KMS-11 (cell line): ENCODE measurements around the gene EML4.
A peak's percentile ranks its signal among the peaks of the same experiment; 100 is the strongest.

Experiments
- H2AFZ ChIP-seq: fragments of 200-600 bp; sonication (generic); 2 replicates; pipeline ENCODE4 v1.6.1; 2016; ENCODE audit warnings: antibody characterized with exemption, mixed run types, low read depth
- H3K27ac ChIP-seq: fragments of 200-600 bp; sonication (generic); 2 replicates; pipeline ENCODE4 v1.6.1; 2016; ENCODE audit warnings: mild to moderate bottlenecking, mixed run types
- H3K27me3 ChIP-seq: fragments of 200-600 bp; sonication (generic); 2 replicates; pipeline ENCODE4 v1.6.1; 2017; ENCODE audit warnings: mild to moderate bottlenecking, low read depth, mixed run types, moderate library complexity; ENCODE audit not compliant: insufficient read depth
- H3K36me3 ChIP-seq: fragments of 200-600 bp; sonication (generic); 2 replicates; pipeline ENCODE4 v1.6.1; 2017; ENCODE audit warnings: mild to moderate bottlenecking, mixed run types; ENCODE audit not compliant: insufficient read depth
- H3K4me1 ChIP-seq: fragments of 200-600 bp; sonication (generic); 2 replicates; pipeline ENCODE4 v1.6.1; 2016; ENCODE audit warnings: mild to moderate bottlenecking, low read depth, mixed run types; ENCODE audit not compliant: poor library complexity, severe bottlenecking
- H3K4me2 ChIP-seq: fragments of 200-600 bp; sonication (generic); 2 replicates; pipeline ENCODE4 v1.7.0; 2016; ENCODE audit warnings: mild to moderate bottlenecking, mixed run types
- H3K4me3 ChIP-seq: fragments of 200-600 bp; sonication (generic); IDR thresholded peaks from 2 replicates; pipeline ENCODE4 v1.6.1; 2017; ENCODE audit warnings: low read depth, low read length, mixed read lengths; ENCODE audit not compliant: insufficient read depth
- H3K79me2 ChIP-seq: fragments of 200-600 bp; sonication (generic); 2 replicates; pipeline ENCODE4 v1.6.1; 2016; ENCODE audit warnings: low read depth, mixed run types; ENCODE audit not compliant: insufficient read depth
- H3K9ac ChIP-seq: fragments of 200-600 bp; sonication (generic); 2 replicates; pipeline ENCODE4 v1.6.1; 2016; ENCODE audit warnings: mild to moderate bottlenecking, mixed run types
- H4K20me1 ChIP-seq: fragments of 200-600 bp; sonication (generic); 2 replicates; pipeline ENCODE4 v1.6.1; 2016; ENCODE audit warnings: mild to moderate bottlenecking, mixed run types; ENCODE audit not compliant: insufficient read depth
- TF ChIP-seq, protein P1 (sequence below): fragments of 200-600 bp; sonication (generic); conservative IDR thresholded peaks from 2 replicates; pipeline ENCODE4 v1.6.1; 2017; ENCODE audit warnings: low read depth, mild to moderate bottlenecking, antibody characterized with exemption, low read length, moderate library complexity, mixed read lengths

The EML4 gene

DNA sequence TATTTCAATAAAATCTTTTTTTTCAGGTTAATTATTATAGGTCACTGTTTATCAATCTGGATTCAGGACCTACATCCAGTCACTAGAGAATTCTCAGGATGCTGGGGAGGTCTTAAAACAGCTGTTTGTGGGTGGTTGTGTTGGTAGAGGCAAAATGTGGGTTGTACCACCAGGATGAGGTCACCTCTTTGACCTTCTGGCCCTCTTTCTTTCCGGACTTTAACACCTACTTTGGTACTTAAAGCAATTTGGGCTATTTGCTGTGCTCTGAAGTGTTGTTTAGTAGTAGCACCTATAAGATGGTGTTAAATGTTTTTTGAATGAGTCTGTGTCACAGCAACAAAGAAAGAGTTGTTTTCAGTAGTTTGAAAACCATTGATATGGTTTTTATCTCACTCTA lies 14.6 kb downstream of the EML4 start:
- Histone ChIP-seq H3K4me3 (no peak overlapping the region), H3K27me3 (no peaks in the 10 kb centered on the region), H2AFZ (no peak overlapping the region), H3K27ac (no peak overlapping the region), H3K4me2 (peak overlapping the region; percentile 18; the same call in 1 of the 2 replicates), H3K79me2 (peaks cover 90% of the 10 kb centered on the region), H3K4me1 (peaks cover 76% of the 10 kb centered on the region), H4K20me1 (0 out of 2 replicates have a peak, but pooled peaks cover 4% of the 10 kb centered on the region), H3K36me3 (no peaks in the 10 kb centered on the region), H3K9ac (no peak overlapping the region)
- TF ChIP-seq, protein P1, sequence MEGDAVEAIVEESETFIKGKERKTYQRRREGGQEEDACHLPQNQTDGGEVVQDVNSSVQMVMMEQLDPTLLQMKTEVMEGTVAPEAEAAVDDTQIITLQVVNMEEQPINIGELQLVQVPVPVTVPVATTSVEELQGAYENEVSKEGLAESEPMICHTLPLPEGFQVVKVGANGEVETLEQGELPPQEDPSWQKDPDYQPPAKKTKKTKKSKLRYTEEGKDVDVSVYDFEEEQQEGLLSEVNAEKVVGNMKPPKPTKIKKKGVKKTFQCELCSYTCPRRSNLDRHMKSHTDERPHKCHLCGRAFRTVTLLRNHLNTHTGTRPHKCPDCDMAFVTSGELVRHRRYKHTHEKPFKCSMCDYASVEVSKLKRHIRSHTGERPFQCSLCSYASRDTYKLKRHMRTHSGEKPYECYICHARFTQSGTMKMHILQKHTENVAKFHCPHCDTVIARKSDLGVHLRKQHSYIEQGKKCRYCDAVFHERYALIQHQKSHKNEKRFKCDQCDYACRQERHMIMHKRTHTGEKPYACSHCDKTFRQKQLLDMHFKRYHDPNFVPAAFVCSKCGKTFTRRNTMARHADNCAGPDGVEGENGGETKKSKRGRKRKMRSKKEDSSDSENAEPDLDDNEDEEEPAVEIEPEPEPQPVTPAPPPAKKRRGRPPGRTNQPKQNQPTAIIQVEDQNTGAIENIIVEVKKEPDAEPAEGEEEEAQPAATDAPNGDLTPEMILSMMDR, result no peak

DNA sequence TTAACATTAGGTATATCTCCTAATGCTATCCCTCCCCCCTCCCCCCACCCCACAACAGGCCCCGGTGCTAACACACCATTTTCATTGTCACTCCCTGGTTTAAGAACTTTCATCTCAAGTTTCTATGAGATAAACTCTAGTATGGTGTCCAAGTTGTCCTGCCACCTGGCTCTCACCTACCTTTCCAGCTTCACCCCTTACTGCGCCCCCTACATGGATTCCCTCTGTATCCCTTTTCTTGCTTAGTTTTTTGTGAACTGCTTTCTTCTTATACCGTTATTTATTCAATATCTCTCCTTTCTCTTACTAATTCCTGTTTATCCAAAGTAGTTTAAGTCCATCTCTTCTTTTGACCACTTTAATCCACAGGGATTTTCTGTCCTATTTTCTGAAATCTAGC lies 15.2 kb downstream of the EML4 start:
- Histone ChIP-seq H3K36me3 (no peaks in the 10 kb centered on the region), H3K79me2 (peaks cover 90% of the 10 kb centered on the region), H3K4me3 (no peak overlapping the region), H3K27me3 (no peaks in the 10 kb centered on the region), H3K4me2 (no peak overlapping the region; the same call in 1 of the 2 replicates), H3K9ac (no peak overlapping the region), H4K20me1 (0 out of 2 replicates have a peak, but pooled peaks cover 9% of the 10 kb centered on the region), H2AFZ (no peak overlapping the region), H3K27ac (no peak overlapping the region), H3K4me1 (peaks cover 76% of the 10 kb centered on the region)
- TF ChIP-seq, protein P1, result no peak

DNA sequence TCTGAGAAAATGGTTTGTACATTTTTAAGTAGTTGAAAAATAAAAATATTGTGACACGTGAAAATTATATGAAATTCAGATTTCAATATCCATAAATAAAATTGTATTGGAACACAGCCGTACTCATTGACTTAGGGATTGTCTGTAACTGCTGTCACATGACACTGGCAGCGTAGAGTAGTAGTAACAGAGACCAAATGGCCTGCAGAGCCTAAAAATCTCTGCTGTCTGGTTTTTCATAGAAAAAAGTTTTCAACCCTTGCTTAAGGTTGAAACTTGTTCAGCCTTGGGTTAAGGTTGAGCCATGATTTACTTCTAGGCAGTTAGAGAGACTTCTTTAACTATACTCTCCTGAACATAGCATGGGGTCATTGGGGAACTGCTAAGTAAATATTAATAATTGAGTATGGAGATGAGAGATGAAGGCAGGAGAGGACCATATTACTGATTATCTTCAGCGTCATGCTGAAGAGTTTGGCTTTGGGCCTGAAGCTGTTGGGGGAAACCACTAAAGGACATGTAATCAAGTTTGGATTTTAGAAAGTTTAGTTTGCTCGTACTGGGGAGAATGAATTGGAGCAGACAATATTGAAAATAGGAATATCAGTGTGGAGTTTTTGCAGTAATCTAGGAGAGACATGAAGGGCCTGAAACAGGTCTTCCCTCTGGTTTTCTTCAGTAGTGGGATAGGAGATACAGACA lies 16.2 kb downstream of the EML4 start:
- Histone ChIP-seq H3K4me2 (no peak overlapping the region), H3K9ac (no peak overlapping the region), H3K27me3 (no peaks in the 10 kb centered on the region), H3K79me2 (peaks cover 90% of the 10 kb centered on the region), H3K27ac (no peak overlapping the region), H3K4me3 (no peak overlapping the region), H4K20me1 (0 out of 2 replicates have a peak, but pooled peaks cover 16% of the 10 kb centered on the region), H3K36me3 (no peaks in the 10 kb centered on the region), H3K4me1 (peaks cover 76% of the 10 kb centered on the region), H2AFZ (no peak overlapping the region)
- TF ChIP-seq, protein P1, result no peak

DNA sequence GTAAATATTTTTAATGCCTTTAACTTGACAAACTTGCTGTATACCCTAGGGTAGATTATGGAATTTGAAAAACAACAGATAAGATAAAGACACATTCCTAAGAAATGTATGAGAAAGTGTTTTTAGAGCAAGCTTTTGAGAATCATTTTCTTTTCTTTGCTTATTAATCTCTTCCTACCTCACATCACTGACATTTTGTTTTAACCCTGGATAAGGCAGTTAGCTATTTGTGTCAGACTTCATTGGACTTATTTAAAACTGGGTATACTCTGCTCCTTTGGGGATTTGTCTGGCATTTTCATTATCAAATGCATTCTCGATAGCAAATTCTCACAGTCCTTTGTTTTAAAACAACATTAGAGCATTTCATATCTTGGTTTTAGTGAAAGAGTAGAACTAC lies 17.2 kb downstream of the EML4 start:
- H4K20me1 ChIP-seq, result 0 out of 2 replicates have a peak, but pooled peaks cover 23% of the 10 kb centered on the region
- no peak overlapping the region for H3K4me3 ChIP-seq
- peaks cover 90% of the 10 kb centered on the region for H3K79me2 ChIP-seq
- H3K27ac ChIP-seq, result no peak overlapping the region
- no peaks in the 10 kb centered on the region for H3K27me3 ChIP-seq
- H3K4me2 ChIP-seq, result no peak overlapping the region
- no peak overlapping the region for H2AFZ ChIP-seq
- TF ChIP-seq, protein P1, result no peak
- no peaks in the 10 kb centered on the region for H3K36me3 ChIP-seq
- H3K4me1 ChIP-seq, result peaks cover 76% of the 10 kb centered on the region
- no peak overlapping the region for H3K9ac ChIP-seq
